Measurements from ENCODE around the gene RUNX3. TPM values are rescaled to one million over a fixed set of nuclear protein-coding genes. Genes with fewer than 3 reads are reported as not detected.
A peak's percentile ranks its signal among the peaks of the same experiment; 100 is the strongest.
"Not testable (repeated sequence)": the region's sequence is repeated elsewhere in the genome, so short reads cannot be mapped to it uniquely, and the experiment has no call there.

The RUNX3 gene
- polyA plus RNA-seq, 5 donors, result 0.83 to 1.9 (median 1.5) TPM

DNA sequence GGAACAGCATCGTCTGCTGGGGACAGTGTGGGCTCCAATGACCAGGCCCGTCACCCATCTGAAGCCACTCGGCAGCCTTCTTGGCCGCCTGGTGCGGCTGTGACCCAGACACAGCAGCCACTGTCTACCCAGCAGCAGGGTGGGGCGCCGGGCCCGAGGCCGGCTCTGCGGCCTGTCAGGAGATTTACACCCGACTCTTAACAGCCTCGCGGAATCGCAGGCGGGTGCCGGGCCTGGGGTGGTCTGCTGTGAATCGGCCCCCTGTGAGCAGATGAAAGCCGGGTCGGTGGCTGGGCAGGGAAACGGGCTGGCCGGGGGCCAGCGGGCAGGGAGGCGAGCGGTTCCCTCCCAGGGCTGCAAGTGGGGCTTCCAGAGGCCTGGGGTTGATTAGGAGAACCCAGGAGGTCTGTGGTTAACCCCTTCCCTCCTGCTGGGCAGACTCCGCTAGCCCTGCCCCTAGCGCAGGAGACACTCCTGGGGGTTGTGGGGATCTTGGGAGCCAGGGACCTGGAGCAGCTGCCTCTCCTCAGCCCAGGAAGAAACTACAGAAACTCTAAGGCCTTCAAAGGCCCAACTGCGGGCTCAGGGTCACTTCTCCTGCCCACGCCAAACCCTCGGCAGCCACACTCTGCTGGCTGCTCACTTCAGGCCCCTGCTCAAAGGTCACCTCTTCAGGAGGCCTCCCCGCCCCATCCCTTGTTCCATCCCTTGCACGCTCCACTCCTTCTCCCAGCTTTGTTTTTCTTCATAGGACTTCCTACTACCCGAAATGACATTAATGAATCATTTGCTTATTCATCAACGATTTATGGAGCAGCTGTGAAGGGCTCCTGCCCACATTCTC lies 15.6 kb downstream of the RUNX3 start:
- peak in 1 of 2 donors; percentile 42 for DNase-seq

- DNase-seq, result no peak
Observed at GRCh38 chr1:24913616-24914225, 16.4 kb downstream of the RUNX3 start.

GRCh38 chr1:24913274-24913604 lies 16.8 kb downstream of the RUNX3 start:
- DNase-seq, result no peak

DNA sequence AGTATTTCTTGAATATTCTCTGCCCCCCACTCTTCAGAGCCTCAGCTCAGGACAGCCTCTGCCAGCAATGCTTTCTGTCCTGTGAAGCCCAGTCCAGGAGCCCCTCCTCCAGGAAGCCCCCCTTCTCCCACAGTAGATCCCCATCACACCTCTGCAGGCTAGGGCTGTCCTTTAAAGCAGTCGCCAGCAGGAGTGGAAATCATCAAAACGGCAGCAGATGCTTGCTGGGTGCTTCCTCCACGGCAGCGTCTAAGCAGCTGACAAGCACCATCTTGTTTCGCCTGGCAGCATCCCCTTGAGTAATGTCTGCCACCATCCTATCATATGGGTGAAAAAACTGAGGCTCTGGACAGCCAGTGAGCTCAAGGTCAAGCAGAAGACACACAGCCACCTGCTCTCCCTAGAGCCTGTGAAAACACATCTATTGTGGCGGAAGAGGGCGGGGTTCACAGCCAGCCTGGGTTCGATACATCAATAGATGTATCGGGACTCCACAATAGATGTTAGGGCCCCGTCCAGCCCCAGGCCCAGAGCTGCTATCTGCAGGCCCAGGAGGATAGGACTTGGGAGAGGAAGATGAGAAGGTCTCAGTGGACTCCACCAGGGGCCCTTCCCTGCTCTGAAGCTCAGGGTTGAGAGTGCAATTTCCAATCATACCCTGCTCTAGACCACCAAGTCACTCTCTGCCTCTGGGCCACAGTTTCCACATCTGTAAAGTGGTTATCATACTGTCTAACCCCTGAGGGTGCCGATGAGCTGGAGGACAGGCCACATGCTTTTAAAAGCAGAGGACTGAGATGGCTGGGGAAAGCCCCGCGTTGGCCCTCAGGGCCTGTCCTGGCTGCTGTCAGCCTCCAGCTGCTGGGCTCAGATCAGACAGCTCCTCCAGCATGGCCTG lies 17.5 kb downstream of the RUNX3 start:
- DNase-seq, result no peak

DNA sequence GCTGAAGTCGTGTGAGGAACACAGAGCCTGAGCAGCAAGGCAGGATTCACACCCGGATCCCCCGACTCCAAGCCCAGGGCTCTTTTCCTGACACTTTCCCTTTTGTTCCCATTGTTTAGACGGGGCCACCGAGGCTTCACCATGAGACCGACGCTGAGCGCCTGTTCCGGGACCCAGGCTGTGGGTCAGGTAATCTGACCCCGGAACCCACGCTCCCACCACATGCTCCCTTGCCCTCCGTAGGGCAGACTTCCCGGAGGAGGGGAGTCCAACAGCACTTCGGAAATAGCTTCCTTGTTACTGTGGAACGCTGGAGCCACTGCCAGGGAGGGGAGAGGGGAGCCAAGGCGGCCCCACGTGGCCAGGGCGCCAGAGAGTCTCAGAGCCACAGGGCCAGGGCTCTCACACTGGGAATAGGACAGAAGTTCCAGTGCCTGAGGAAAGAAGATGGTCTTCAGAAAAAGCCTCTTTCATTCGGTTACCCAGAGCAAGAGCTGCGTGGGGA lies 18.4 kb downstream of the RUNX3 start:
- no peak for DNase-seq

- DNase-seq, result no peak
Observed at GRCh38 chr1:24910751-24911650, 19.1 kb downstream of the RUNX3 start.

- no peak for DNase-seq
Observed at GRCh38 chr1:24910210-24910609, 19.9 kb downstream of the RUNX3 start.

- no peak for DNase-seq
Observed at GRCh38 chr1:24909388-24909898, 20.6 kb downstream of the RUNX3 start.

- no peak for DNase-seq
Observed at GRCh38 chr1:24908591-24909259, 21.4 kb downstream of the RUNX3 start.

DNA sequence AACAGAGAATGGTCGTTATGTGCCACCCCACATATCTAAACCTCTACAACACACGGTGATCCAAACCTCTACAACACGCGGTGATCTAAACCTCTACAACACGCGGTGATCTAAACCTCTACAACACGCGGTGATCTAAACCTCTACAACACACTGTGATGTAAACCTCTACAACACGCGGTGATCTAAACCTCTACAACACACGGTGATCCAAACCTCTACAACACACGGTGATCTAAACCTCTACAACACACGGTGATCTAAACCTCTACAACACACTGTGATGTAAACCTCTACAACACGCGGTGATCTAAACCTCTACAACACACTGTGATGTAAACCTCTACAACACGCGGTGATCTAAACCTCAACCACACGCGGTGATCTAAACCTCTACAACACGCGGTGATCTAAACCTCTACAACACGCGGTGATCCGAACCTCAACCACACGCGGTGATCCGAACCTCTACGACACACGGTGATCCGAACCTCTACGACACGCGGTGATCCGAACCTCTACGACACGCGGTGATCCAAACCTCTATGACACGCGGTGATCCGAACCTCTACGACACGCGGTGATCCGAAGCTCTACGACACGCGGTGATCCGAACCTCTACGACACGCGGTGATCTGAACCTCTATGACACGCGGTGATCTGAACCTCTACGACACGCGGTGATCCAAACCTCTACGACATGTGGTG lies 22.3 kb downstream of the RUNX3 start:
- DNase-seq, result not testable (repeated sequence)

GRCh38 chr1:24906760-24907490 lies 23.2 kb downstream of the RUNX3 start:
- DNase-seq, result no peak

DNA sequence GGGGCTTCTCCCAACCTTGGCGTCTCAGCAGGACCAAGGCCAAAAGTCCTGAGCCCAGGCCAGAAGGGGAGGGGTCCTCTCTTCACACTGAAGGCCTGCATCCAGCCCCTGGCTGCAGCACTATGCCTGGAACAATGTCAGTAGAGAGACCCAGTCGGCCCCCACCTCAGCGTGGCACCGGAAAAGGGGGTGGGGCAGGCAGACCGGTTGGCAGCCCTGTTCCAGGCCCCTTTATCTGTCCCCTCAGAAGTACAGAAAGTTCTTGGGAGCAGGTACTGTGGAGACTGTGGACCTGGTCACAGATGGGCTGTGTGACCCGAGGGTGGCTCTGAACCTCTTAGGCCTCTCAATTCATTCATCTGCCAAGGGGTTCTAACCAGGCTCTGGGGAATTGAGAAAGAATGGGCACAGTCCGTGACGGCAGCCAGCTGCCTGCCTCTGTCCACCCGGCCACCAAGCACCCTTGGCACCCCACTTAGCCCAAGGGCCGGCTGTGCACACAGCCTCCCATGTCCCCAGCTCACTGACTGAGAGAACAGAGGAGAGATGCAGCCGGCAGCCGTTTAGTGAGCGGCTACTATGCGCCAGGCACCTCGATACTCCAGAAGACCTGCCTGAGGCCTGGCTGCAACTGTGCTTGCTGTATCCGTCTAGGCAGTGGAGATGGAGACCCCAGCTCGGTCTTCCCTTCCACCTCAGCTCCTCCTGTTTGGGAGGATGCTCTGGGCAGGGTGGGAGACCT lies 23.9 kb downstream of the RUNX3 start:
- DNase-seq, result no peak

DNA sequence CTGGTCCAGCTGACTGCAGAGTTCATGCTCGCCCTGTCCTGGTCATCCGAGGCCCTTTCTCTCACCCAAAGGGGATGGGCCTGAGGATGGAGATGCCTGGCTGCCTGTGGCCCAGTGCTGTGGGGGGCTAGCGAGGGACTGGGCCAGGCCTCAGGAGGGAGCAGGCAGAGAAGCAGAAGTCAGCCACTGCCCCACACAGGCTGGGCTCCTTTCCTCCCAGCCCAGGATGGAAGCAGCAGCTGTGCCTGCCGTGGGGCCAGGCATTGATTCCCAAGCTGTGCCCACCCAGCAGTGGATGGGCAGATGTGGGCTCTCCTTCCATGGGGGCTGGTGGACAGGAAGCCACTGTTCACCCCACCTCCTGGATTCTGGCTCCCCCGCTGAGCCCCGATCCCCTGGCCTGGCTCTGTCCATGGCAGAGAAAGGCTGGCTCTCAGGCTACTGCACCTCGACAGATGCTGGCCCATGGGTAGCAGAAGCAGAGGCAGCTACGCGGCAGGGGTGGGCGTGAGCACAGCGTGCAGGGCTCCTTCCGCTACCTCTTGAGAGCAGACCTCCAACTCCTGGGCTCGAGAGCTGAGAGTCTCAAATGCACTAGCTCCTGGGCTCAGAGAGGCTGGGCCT lies 24.6 kb downstream of the RUNX3 start:
- DNase-seq, result no peak

- DNase-seq, result no peak
Observed at GRCh38 chr1:24904731-24905354, 25.2 kb downstream of the RUNX3 start.

- no peak for DNase-seq
Observed at GRCh38 chr1:24903955-24904730, 25.9 kb downstream of the RUNX3 start.

DNA sequence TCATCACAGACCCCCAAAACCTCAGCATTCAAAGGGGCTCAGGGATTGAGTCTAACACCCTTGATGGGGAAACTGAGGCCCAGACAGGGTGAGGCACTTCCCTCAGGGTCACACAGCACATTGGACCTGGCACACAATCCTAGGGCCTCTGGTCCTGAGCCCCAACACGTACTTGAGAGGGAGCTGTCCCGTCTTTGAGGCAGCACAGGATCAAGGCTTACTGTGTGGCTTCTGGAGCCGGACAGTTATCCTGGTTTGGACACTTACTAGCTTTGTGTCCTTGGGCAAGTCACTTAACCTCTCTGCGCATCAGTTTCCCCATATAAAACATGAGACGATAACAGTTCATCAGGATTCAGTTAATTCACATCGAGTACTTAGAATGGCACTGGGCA lies 26.5 kb downstream of the RUNX3 start:
- no peak for DNase-seq

All from right lung (tissue), 5 donors.